ENCODE data around the gene OR8D2. TPM values are rescaled to one million over a fixed set of nuclear protein-coding genes. Genes with fewer than 3 reads are reported as not detected.

Gene OR8D2
- not detected in 5 replicates for total RNA-seq (2022; extraction: Qiagen RNA extraction; ENCODE audit: low read depth)

DNA sequence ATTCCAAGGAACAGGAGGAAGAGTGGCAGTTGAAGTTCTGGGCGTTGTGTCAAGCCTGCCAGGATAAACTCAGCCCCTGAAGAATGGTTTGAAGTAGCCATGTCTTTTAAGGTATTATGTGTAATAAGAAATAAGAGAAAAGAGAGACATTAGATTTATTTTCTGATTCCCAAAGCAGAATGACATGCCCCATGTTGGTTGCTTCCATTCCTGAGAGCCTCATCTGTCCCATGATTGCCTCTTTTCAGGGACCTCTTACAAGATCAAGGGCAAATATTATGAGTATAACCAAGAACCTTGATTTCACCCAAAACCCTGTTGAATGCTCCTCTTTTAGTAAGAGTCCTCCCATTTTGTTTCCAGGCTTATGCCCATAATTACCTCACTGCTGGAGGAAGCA, at the start of gene OR8D2:
Gene OR8D2, minus strand, starts transcription at position 101 of the 400 bp plus-strand sequence. Its CDS starts 0 bp downstream, at position 101.

GRCh38 chr11:124313849-124314248, 6.1 kb downstream of the OR8D2 start, which contains the start of gene OR8D1:
TSS of gene OR8D1 (minus strand) at chr11:124313949. CDS start at chr11:124310766, 3,183 bp downstream.

Other genes starting within 250 kb of the OR8D2 start
- 0.21 to 0.34 TPM (median 0.27 TPM) in 5 replicates for gene VWA5A, start 204.7 kb downstream of the OR8D2 start, total RNA-seq (2022; extraction: Qiagen RNA extraction; ENCODE audit: low read depth)
- not detected in 5 replicates for gene OR10D3, start 136.9 kb downstream of the OR8D2 start, total RNA-seq (2022; extraction: Qiagen RNA extraction; ENCODE audit: low read depth)
- gene OR8G1, start 79.1 kb downstream of the OR8D2 start, total RNA-seq (2022; extraction: Qiagen RNA extraction; ENCODE audit: low read depth), result not detected in 5 replicates
- gene OR8G5, start 63.8 kb downstream of the OR8D2 start, total RNA-seq (2022; extraction: Qiagen RNA extraction; ENCODE audit: low read depth), result not detected in 5 replicates
- not detected in 5 replicates for gene OR8D1, start 6.2 kb downstream of the OR8D2 start, total RNA-seq (2022; extraction: Qiagen RNA extraction; ENCODE audit: low read depth)
- gene OR8B2, start 64.3 kb upstream of the OR8D2 start, total RNA-seq (2022; extraction: Qiagen RNA extraction; ENCODE audit: low read depth), result not detected in 5 replicates
- gene OR8B3, start 78.8 kb upstream of the OR8D2 start, total RNA-seq (2022; extraction: Qiagen RNA extraction; ENCODE audit: low read depth), result not detected in 5 replicates
- gene OR8B4, start 104.7 kb upstream of the OR8D2 start, total RNA-seq (2022; extraction: Qiagen RNA extraction; ENCODE audit: low read depth), result not detected in 5 replicates
- not detected in 5 replicates for gene OR8B8, start 125.5 kb upstream of the OR8D2 start, total RNA-seq (2022; extraction: Qiagen RNA extraction; ENCODE audit: low read depth)
- not detected in 5 replicates for gene OR8B12, start 223.5 kb upstream of the OR8D2 start, total RNA-seq (2022; extraction: Qiagen RNA extraction; ENCODE audit: low read depth)
- not detected in 5 replicates for gene OR8A1, start 249.8 kb upstream of the OR8D2 start, total RNA-seq (2022; extraction: Qiagen RNA extraction; ENCODE audit: low read depth)